ENCODE data around the gene CUX1. TPM values are rescaled to one million over a fixed set of nuclear protein-coding genes. Genes with fewer than 3 reads are reported as not detected.

CUX1 gene
- total RNA-seq, 1 donor from 2014 or later, result 56.5 TPM

- peaks cover 2% of the 10 kb centered on the region for H3K9me3 Mint-ChIP-seq (ENCODE audit: unreplicated experiment)
- no peak overlapping the region for H3K4me3 Mint-ChIP-seq (ENCODE audit: unreplicated experiment)
- peaks cover 5% of the 10 kb centered on the region for H3K4me1 Mint-ChIP-seq (ENCODE audit: low read depth, unreplicated experiment)
- no peak overlapping the region for H3K27ac Mint-ChIP-seq (ENCODE audit: unreplicated experiment)
- no peak for TF ChIP-seq CTCF (IDR thresholded peaks at IDR 0.05; ENCODE audit: partially characterized antibody, unreplicated experiment)
- DNase-seq, result no peak
- no peaks in the 10 kb centered on the region for H3K27me3 Mint-ChIP-seq (ENCODE audit: unreplicated experiment)
- peaks cover 19% of the 10 kb centered on the region for H3K36me3 Mint-ChIP-seq (ENCODE audit: unreplicated experiment)
Measured at GRCh38 chr7:102055181-102055976, 238.0 kb downstream of the CUX1 start.

GRCh38 chr7:102059524-102059923 is 242.1 kb downstream of the CUX1 start:
- TF ChIP-seq CTCF (IDR thresholded peaks at IDR 0.05; ENCODE audit: partially characterized antibody, unreplicated experiment), result no peak
- H3K4me1 Mint-ChIP-seq (ENCODE audit: low read depth, unreplicated experiment), result peaks cover 3% of the 10 kb centered on the region
- H3K4me3 Mint-ChIP-seq (ENCODE audit: unreplicated experiment), result no peak overlapping the region
- H3K36me3 Mint-ChIP-seq (ENCODE audit: unreplicated experiment), result peaks cover 10% of the 10 kb centered on the region
- no peak for DNase-seq
- no peak overlapping the region for H3K27ac Mint-ChIP-seq (ENCODE audit: unreplicated experiment)
- H3K9me3 Mint-ChIP-seq (ENCODE audit: unreplicated experiment), result peaks cover 2% of the 10 kb centered on the region
- peaks cover 3% of the 10 kb centered on the region for H3K27me3 Mint-ChIP-seq (ENCODE audit: unreplicated experiment)

- H3K4me1 Mint-ChIP-seq (ENCODE audit: low read depth, unreplicated experiment), result peaks cover 5% of the 10 kb centered on the region
- no peak for DNase-seq
- peak overlapping the region; percentile 48 for H3K27ac Mint-ChIP-seq (ENCODE audit: unreplicated experiment)
- H3K36me3 Mint-ChIP-seq (ENCODE audit: unreplicated experiment), result no peaks in the 10 kb centered on the region
- TF ChIP-seq CTCF (IDR thresholded peaks at IDR 0.05; ENCODE audit: partially characterized antibody, unreplicated experiment), result no peak
- peaks cover 3% of the 10 kb centered on the region for H3K27me3 Mint-ChIP-seq (ENCODE audit: unreplicated experiment)
- no peak overlapping the region for H3K4me3 Mint-ChIP-seq (ENCODE audit: unreplicated experiment)
- no peaks in the 10 kb centered on the region for H3K9me3 Mint-ChIP-seq (ENCODE audit: unreplicated experiment)
Measured at GRCh38 chr7:102061354-102061945, 244.0 kb downstream of the CUX1 start.

GRCh38 chr7:102061981-102062390 is 244.6 kb downstream of the CUX1 start:
- Mint-ChIP-seq H3K27ac (ENCODE audit: unreplicated experiment) (no peak overlapping the region), H3K4me3 (ENCODE audit: unreplicated experiment) (no peak overlapping the region), H3K27me3 (ENCODE audit: unreplicated experiment) (peaks cover 3% of the 10 kb centered on the region), H3K36me3 (ENCODE audit: unreplicated experiment) (no peaks in the 10 kb centered on the region), H3K9me3 (ENCODE audit: unreplicated experiment) (no peaks in the 10 kb centered on the region), H3K4me1 (ENCODE audit: low read depth, unreplicated experiment) (peaks cover 5% of the 10 kb centered on the region)
- no peak for DNase-seq
- no peak for TF ChIP-seq CTCF (IDR thresholded peaks at IDR 0.05; ENCODE audit: partially characterized antibody, unreplicated experiment)

GRCh38 chr7:102063690-102064180 is 246.3 kb downstream of the CUX1 start:
- peak; percentile 35 for DNase-seq
- Mint-ChIP-seq H3K27me3 (ENCODE audit: unreplicated experiment) (peaks cover 3% of the 10 kb centered on the region), H3K9me3 (ENCODE audit: unreplicated experiment) (no peaks in the 10 kb centered on the region), H3K27ac (ENCODE audit: unreplicated experiment) (no peak overlapping the region), H3K36me3 (ENCODE audit: unreplicated experiment) (no peaks in the 10 kb centered on the region), H3K4me3 (ENCODE audit: unreplicated experiment) (no peak overlapping the region), H3K4me1 (ENCODE audit: low read depth, unreplicated experiment) (peaks cover 5% of the 10 kb centered on the region)
- no peak for TF ChIP-seq CTCF (IDR thresholded peaks at IDR 0.05; ENCODE audit: partially characterized antibody, unreplicated experiment)
